NCI-H1417 (cell line): Measurements from ENCODE around the gene UPF3A.
"Not testable (repeated sequence)": the region's sequence is repeated elsewhere in the genome, so short reads cannot be mapped to it uniquely, and the experiment has no call there.

Experiments
- DNase-seq, 3 experiments: peaks; one replicate each; lab custom pipeline; 2025; lab: John Stamatoyannopoulos, UW

The UPF3A gene

DNA sequence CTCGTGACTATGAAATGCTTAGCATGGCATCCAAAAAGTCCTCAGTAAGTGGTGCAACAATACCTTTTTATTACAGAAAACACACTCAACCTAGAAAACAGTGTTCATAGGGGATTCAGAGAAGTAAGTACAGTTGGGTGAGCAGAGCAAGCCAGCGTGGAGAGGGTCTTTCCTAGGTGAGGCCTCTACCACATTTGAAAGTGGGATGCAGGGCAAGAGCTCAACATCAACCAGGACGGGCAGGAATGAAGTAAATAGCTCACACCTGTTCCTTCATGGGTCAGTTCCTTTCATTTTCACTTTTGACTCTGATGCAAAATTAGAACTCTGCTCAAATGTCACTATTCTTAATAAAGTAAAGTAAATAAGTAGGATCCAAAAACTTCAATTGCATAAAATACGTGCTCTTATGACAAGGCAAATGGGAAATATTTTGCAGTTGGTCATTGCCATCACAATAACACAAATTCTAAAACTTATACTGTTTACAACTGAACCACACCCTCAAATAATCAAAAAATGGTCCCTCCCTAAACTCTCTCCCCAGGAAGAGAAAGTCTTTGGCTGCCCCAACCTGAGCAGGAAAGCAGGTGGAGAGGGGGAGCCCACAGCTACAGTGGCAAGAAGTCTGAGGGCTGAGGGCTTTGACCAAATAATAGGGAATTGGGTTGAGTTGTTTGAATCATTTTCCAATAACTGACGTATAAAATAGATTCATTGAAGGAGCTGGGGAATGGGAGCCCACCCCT, 53.1 kb downstream of the UPF3A start:
- no peak for DNase-seq

DNA sequence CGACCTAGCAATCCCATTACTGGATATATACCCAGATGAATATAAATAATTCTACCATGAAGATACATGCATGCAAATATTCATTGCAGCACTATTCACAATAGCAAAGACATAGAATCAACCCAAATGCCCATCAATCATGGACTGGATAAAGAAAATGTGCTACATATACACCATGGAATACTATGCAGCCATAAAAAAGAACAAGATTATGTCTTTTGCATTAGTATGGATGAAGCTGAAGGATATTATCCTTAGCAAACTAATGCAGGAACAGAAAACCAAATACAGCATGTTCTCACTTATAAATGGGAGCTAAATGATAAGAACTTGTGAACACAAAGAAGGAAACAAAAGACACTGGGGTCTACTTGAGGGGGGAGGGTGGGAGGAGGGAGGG, 55.1 kb downstream of the UPF3A start:
- DNase-seq = not testable (repeated sequence)

DNA sequence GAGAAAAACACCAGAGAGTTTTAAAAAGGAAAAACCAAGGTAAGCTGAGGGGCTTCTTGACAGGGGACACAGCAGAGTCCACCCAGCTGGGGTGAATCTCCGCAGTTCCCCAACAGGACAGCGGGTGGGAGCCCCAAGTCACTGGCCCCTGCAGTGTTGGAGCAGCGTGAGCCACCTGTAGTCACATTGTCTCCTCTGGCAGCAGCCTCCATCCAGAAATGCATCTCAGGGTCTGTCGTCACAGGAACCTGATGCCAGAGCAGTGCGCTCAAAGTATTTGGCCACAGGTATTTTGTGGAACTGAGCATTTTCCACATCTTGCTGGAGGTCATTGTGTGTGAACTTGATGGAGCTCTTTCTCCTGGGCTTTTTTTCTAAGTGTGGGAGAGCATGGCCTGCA, 57.6 kb downstream of the UPF3A start:
- peak in 1 of 3 experiments; percentile 14 for DNase-seq

DNA sequence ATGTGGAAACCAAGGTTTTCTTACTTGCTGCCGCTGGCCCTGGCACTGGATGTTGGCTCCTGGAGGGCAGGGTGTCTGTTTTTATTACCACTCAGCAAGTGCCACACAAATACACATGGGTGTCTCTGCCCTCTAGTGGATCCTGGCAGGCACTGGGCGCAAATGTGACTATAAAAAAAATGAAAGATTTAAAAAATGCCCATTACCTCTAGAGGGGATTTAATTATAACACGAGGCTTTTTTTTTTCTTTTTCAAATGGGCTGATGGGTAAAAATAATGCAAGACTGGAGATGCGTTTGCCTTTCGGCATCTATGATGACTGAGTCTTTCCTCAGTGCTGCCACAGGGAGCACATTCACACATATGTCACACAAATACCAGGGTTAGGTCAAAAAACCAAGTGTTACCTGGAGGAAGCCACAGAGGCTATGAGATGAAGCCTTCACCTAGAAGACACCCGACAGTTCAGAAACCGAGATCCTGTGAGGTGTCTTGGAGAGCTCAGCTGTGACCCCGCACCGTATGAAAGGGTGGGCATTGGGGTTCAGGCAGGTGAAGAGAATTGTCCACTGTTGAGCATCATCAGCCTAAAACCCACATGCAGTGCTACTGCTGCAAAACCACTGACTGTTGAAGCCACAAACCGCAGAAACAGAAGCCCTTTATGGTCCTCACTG, 58.6 kb downstream of the UPF3A start:
- DNase-seq = peak; percentile 64 to 88 (median 76)

DNA sequence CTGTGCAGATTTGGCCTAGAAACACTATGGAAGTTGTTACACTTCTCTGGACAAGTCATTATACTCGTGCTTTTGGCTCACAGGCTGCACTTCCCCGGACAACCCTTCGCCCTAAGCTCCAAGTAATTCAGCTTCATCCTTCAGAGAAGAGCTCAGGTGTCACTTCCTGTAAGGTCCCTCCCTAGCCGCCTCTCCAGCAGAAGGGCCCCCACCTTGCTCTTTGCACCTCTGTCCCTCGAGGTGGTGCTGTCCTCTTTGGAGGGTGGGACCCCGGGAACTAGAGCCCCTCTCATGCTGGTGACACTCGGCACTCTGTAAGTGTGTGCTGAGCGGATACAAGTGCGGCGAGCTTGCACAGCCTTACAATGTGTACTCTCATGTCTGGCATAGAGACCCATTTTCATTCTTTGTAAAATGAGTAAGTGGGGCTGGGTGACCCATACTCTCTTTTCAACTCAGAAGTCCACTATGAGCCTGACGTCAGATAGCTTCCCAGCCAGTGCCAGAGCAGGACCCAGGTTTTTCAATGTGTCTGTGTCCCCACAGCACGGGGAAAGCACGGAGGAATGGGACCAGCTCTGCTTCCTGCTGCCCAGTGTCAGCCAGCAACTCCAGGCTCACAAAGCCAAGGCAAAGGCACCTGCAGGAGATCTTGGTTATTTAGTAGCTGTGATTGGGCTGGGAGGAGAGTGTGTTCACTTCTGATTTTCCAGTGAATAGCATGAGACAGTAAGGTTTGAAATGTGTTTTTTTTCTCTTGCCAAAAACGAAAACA, 59.8 kb downstream of the UPF3A start:
- no peak for DNase-seq

DNA sequence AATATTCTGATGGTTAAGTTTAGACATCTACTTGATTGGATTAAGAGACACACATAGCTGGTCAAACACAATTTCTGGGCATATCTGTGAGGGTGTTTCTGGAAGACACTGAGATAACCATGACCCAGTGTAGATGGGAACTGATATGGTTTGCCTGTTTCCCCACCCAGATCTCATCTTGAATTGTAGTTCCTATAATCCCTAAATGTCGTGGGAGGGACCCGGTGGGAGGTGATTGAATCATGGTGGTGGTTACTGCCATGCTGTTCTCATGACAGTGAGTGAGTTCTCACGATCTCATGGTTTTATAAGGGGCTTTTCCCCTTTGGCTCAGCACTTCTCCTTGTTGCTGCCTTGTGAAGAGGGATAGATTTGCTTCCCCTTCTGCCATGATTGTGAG, 65.9 kb downstream of the UPF3A start:
- DNase-seq = not testable (repeated sequence)

DNA sequence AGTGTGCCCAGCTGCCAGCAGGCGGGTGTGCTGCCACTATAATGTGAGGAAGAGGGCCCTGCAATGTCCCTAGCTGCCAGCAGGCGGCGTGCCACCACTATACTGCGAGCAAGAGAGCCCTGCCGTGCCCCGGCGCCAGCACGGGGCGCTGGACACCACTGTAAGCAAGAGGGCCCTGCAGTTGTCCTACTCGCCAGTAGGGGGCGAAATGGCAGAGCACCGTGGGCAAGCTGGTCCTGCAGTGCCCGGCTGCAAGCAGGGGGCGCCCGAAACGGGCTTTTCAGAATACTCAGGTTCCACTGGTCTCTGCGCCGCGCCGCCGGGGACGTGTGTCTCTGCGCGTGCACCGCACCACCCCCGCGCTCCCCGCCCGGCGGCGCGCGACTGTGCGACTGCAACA, 71.4 kb downstream of the UPF3A start:
- DNase-seq = not testable (repeated sequence)

DNA sequence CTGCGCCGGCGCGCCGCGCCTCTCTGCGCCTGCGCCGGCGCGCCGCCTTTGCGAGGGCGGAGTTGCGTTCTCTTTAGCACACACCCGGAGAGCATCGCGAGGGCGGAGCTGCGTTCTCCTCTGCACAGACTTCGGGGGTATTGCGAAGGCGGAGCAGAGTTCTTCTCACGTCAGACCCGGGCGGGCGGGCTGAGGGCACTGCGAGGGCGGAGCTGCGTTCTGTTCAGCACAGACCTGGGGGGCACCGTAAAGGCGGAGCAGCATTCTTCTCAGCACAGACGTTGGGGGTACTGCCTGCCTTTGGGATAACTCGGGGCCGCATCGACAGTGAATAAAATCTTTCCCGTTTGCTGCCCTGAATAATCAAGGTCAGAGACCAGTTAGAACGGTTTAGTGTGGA, 72.0 kb downstream of the UPF3A start:
- DNase-seq = not testable (repeated sequence)
